Astrocyte of the cerebellum (primary cell): ENCODE measurements around the gene NFIA.

Experiments used
- DNase-seq: peaks from one replicate; pipeline ENCODE4 v3.0.0-alpha.2; 2011; ENCODE audit warnings: low read depth
- H3K4me3 ChIP-seq: 2 replicates; pipeline ENCODE4 v1.5.1; 2011; ENCODE audit warnings: mild to moderate bottlenecking, low read depth, low read length, moderate library complexity
- in situ Hi-C: cut with HindIII; loops from 2 replicates; pipeline ENCODE4 v1.10.0; 2017; ENCODE audit warnings: low sequenced_read_pairs
- TF ChIP-seq, protein P1 (sequence below): IDR thresholded peaks from 2 replicates; pipeline ENCODE4 v1.5.1; 2012; ENCODE audit warnings: low read length, low read depth, moderate library complexity, mild to moderate bottlenecking; ENCODE audit errors: missing control alignments

NFIA gene

DNA sequence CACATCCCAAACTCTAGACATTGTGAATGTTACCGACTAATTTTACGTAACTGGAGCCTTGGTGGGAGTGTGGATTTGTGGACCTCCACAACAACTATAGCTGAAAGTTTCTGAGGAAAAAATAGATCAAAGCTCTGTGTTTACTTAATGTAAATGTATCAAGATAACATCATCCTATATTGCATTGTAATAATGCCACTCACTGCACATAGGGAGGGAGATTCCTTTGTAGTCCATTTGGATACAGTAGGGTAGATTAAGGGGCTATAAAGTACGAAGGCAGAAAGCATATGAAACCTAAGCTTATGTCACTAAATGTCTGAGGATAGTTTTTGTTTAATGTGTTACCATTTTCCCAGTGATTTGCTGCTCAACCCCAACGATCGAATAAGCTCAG lies 369.2 kb downstream of the NFIA start:
- in situ Hi-C loops: loop anchor here (25.0 kb wide), 1 partner anchor 364 kb away; the partner anchor contains the start of gene NFIA
- H3K4me3 ChIP-seq: no peak overlapping the region
- DNase-seq: no peak
- TF ChIP-seq, protein P1, sequence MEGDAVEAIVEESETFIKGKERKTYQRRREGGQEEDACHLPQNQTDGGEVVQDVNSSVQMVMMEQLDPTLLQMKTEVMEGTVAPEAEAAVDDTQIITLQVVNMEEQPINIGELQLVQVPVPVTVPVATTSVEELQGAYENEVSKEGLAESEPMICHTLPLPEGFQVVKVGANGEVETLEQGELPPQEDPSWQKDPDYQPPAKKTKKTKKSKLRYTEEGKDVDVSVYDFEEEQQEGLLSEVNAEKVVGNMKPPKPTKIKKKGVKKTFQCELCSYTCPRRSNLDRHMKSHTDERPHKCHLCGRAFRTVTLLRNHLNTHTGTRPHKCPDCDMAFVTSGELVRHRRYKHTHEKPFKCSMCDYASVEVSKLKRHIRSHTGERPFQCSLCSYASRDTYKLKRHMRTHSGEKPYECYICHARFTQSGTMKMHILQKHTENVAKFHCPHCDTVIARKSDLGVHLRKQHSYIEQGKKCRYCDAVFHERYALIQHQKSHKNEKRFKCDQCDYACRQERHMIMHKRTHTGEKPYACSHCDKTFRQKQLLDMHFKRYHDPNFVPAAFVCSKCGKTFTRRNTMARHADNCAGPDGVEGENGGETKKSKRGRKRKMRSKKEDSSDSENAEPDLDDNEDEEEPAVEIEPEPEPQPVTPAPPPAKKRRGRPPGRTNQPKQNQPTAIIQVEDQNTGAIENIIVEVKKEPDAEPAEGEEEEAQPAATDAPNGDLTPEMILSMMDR: no peak

DNA sequence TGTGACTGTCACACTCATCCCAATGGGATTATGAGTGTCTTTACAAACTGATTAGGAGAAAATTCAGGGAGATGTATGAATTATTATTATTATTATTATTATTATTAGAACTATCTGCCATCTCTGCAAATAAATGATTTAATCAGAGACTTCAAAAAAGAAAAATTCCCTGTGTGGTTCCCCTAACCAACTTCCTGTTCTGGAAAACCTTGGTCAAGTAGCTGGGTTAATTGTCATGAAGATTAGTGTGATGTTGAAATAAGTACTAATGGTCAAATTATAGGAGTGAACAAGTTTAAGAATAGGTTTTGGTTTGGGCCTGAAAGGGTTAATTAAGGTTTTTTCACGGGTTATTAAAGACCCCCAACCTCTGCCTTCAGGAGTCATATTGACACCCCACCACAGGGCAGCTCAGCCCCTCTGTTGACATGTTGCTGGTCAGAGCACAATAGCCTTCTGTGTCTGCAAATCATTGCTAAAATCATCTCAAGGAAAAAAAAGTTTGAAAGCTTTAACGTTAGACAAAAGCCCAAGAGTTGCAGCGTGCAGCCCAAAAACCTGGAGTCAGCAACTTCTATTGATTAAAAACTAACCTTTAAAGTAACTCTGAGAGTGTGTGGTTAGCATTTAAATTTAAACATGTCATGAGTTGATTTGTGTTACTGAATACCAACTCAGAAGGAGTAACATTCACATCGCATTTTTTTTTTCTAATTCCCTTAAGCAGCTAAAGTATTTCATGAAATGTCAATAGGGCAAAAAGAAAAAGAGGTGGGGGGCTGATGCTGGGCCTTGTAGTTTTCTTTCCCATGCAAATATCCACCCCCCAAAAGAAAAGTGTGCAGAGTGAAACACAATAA lies 370.0 kb downstream of the NFIA start:
- H3K4me3 ChIP-seq: no peak overlapping the region
- TF ChIP-seq, protein P1: no peak
- DNase-seq: peak; percentile 28
- in situ Hi-C loops: loop anchor here (25.0 kb wide), 1 partner anchor 365 kb away; the partner anchor contains the start of gene NFIA

DNA sequence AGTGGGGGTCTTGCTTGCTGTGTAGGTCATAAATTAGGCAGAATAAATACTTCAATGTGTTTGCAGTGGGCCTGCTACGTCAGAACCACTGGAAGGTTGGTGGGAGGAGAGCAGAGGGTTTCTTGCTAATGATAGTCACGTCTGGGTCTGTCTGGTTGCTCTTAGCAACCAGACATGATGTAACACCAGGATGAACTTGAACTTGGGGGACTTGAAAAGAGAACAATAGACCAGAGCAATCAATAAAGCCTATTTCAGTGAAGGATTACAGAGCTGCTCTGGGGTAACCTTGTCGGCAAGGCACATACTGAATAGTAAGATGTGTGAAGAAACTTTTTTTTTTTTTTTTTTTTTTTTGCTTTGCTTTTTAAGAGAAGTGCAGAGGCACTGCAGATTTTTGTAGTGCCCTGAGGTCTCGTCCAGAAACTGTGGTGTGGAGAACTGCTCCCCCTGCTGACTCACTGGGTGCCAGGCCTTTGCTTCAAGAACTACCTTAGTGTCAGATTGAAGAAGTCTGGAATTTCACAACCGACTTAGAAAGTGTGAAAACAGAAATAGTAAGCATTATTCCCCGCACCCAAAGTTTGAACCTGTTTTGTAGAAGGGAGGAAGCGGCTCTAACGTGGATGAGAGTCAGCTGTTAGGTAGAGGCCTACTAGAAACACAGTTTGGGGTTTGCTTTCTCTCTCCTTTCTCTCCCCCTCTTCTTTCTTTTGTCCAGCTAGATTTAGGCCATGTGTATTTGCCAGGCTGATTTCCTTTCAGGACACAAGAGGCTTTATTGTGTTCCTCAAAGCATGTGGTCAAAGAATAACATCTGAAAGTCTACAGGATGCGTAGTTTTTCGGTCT lies 371.0 kb downstream of the NFIA start:
- no peak overlapping the region for H3K4me3 ChIP-seq
- DNase-seq: peak; percentile 93
- in situ Hi-C loops: loop anchor here (25.0 kb wide), 1 partner anchor 366 kb away; the partner anchor contains the start of gene NFIA
- TF ChIP-seq, protein P1: peak; percentile 92

DNA sequence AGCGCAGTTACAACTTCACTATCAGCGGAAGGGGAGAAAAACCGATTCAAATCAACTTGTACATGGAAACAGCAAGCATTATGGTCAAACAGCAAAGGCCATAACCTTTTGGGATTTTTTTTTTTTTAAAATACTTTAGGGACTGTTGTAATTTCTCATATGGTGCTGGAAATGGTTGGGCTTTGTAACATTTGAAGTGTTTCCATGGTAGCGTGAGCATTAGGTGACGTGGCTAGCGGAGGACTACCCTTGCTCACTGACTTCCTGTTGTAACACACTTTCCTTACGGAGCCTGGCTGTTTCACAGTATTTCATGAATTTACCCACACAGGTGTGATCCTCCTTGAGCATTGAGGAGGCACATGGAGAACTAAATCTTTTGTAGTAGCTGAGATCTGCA lies 373.0 kb downstream of the NFIA start:
- TF ChIP-seq, protein P1: no peak

DNA sequence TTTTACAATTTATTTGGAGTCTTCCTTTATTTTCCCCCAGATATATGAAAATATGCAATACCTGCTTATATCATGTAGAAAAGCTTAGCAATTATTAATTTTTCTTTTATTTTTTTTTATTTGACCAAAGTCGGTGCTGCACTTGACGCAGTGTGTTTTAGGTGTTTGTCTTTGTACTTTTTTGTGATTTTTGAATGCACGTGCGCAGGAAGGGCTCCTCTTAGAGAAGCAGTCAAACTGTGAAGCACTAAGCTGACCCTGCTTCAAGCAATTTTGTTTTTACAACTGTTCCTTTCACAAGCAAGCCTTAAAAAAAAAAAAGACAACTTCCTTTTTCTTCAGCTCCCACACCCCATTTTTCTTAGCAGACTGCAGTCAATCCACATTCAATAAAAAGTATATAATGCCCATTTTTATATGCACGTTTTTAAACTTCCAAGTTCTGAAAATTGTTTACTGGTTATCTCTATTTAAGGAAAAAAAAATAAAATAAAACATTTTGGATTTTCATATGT lies 375.2 kb downstream of the NFIA start:
- TF ChIP-seq, protein P1: no peak
- in situ Hi-C loops: loop anchor here (25.0 kb wide), 1 partner anchor 370 kb away; the partner anchor contains the start of gene NFIA
- no peak for DNase-seq
- H3K4me3 ChIP-seq: no peak overlapping the region

More for the DNA sequence above, 373.0 kb downstream of the NFIA start:
- in situ Hi-C loops: loop anchor here (25.0 kb wide), 1 partner anchor 368 kb away; the partner anchor contains the start of gene NFIA
- H3K4me3 ChIP-seq: no peak overlapping the region
- no peak for DNase-seq

DNA sequence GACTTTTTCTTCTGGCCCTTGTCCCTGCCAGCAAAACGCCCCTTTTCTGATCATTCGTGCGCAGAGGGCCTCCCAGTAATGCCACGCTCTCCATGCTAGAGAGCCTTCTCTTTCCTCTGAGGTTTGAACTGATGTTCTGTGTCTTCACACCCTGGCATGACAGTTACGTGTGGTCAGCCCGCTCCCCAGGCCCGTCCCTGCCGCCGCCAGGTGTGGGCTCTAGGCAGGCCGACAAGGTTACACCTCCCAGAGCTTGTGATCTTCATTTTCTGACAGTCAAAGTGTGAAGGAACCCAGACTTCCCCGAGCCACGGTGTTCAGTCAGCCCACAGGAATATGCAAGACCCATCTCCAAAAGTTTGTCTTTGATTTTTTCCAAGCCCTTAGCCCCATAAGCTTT lies 377.0 kb downstream of the NFIA start:
- no peak for DNase-seq
- in situ Hi-C loops: loop anchor here (25.0 kb wide), 1 partner anchor 372 kb away; the partner anchor contains the start of gene NFIA

More for the DNA sequence above, 377.0 kb downstream of the NFIA start:
- TF ChIP-seq, protein P1: no peak
- H3K4me3 ChIP-seq: no peak overlapping the region
